Neuronal stem cell (in vitro differentiated cells): ENCODE data around the gene DPEP2.
"Not testable (repeated sequence)": the region's sequence is repeated elsewhere in the genome, so short reads cannot be mapped to it uniquely, and the experiment has no call there.

Experiments used
- DNase-seq: peaks from one replicate; pipeline ENCODE4 v3.0.0-alpha.2; 2013; ENCODE audit warnings: low spot score
- H2AFZ ChIP-seq: one replicate; pipeline ENCODE4 v1.6.1; 2013; ENCODE audit warnings: mild to moderate bottlenecking, low read length, inconsistent platforms
- H2AK5ac ChIP-seq: 2 replicates; pipeline ENCODE4 v1.6.1; 2013; ENCODE audit warnings: low read depth, mild to moderate bottlenecking, inconsistent platforms, low read length, moderate library complexity, mixed read lengths
- H2BK120ac ChIP-seq: 2 replicates; pipeline ENCODE4 v1.6.1; 2013; ENCODE audit warnings: low read depth, mild to moderate bottlenecking, inconsistent platforms, low read length, moderate library complexity, mixed read lengths
- H2BK12ac ChIP-seq: one replicate; pipeline ENCODE4 v1.6.1; 2013; ENCODE audit warnings: low read length, inconsistent platforms
- H2BK15ac ChIP-seq: 2 replicates; pipeline ENCODE4 v1.6.1; 2013; ENCODE audit warnings: mild to moderate bottlenecking, low read length, inconsistent platforms, mixed read lengths
- H2BK5ac ChIP-seq: one replicate; pipeline ENCODE4 v1.6.1; 2013; ENCODE audit warnings: inconsistent platforms, mild to moderate bottlenecking, low read length, moderate library complexity
- H3K14ac ChIP-seq: one replicate; pipeline ENCODE4 v1.6.1; 2013; ENCODE audit warnings: low read length, inconsistent platforms
- H3K18ac ChIP-seq: 2 replicates; pipeline ENCODE4 v1.6.1; 2013; ENCODE audit warnings: low read length, inconsistent platforms
- H3K23ac ChIP-seq: 2 replicates; pipeline ENCODE4 v1.6.1; 2013; ENCODE audit warnings: low read depth, mild to moderate bottlenecking, mixed read lengths, low read length, inconsistent platforms; ENCODE audit not compliant: poor library complexity
- H3K27ac ChIP-seq: replicated peaks from 3 replicates; pipeline ENCODE4 v1.5.1; 2013; ENCODE audit warnings: low read length, inconsistent platforms
- H3K27me3 ChIP-seq, 3 experiments: 2 replicates each; pipeline ENCODE4 v1.6.1; 2013; ENCODE audit warnings: low read length in 3 of 3, mild to moderate bottlenecking in 2 of 3, inconsistent platforms in 1 of 3, low read depth in 1 of 3, mixed read lengths in 1 of 3, moderate library complexity in 1 of 3; ENCODE audit not compliant: control insufficient read depth in 3 of 3, insufficient read depth in 3 of 3
- H3K36me3 ChIP-seq, 2 donors: replicated peaks in 1 of 2; 2 replicates each; pipeline ENCODE4 v1.6.1; 2013; ENCODE audit warnings: low read length in 2 of 2; ENCODE audit not compliant: control insufficient read depth in 2 of 2, insufficient read depth in 2 of 2
- H3K4ac ChIP-seq: 2 replicates; pipeline ENCODE4 v1.6.1; 2013; ENCODE audit warnings: inconsistent platforms, mild to moderate bottlenecking, low read length, moderate library complexity
- H3K4me1 ChIP-seq, 2 donors: 1 replicate in 1 of 2; 2 replicates in 1 of 2; pipeline ENCODE4 v1.6.1; 2013; ENCODE audit warnings: low read length in 2 of 2, low read depth in 1 of 2; ENCODE audit not compliant: control insufficient read depth in 2 of 2, insufficient read depth in 1 of 2
- H3K4me2 ChIP-seq: one replicate; pipeline ENCODE4 v1.6.1; 2013; ENCODE audit warnings: mild to moderate bottlenecking, low read length, inconsistent platforms; ENCODE audit not compliant: insufficient read depth, poor library complexity, severe bottlenecking
- H3K4me3 ChIP-seq, 2 donors: 2 replicates each; pipeline ENCODE4 v1.5.1; 2013; ENCODE audit warnings: low read length in 2 of 2, mild to moderate bottlenecking in 2 of 2, inconsistent platforms in 1 of 2, moderate library complexity in 1 of 2
- H3K79me1 ChIP-seq: one replicate; pipeline ENCODE4 v1.6.1; 2013; ENCODE audit warnings: low read depth, mild to moderate bottlenecking, inconsistent platforms, low read length, moderate library complexity
- H3K9ac ChIP-seq: one replicate; pipeline ENCODE4 v1.6.1; 2013; ENCODE audit warnings: mild to moderate bottlenecking, low read depth, low read length, inconsistent platforms; ENCODE audit not compliant: poor library complexity
- H3K9me3 ChIP-seq, 2 donors: replicated peaks in 1 of 2; 2 replicates each; pipeline versions ENCODE3 to v1.6.1; 2013; ENCODE audit warnings: low read length in 2 of 2, mild to moderate bottlenecking in 2 of 2, inconsistent platforms in 1 of 2, low read depth in 1 of 2, mixed read lengths in 1 of 2, moderate library complexity in 1 of 2; ENCODE audit not compliant: control insufficient read depth in 2 of 2, insufficient read depth in 1 of 2
- H4K8ac ChIP-seq: one replicate; pipeline ENCODE4 v1.6.1; 2013; ENCODE audit warnings: low read depth, mild to moderate bottlenecking, inconsistent platforms, low read length, moderate library complexity
- H4K91ac ChIP-seq: one replicate; pipeline ENCODE4 v1.6.1; 2013; ENCODE audit warnings: low read length, low read depth, mild to moderate bottlenecking, inconsistent platforms; ENCODE audit not compliant: poor library complexity
- WGBS, 2 donors: extraction: QIAGEN DNeasy Blood & Tissue Kit; methylation state at CpG; one replicate each; pipeline ENCODE4 v1.1.7; 2013; ENCODE audit warnings: missing lambda C conversion rate in 2 of 2, mixed read lengths in 1 of 2; ENCODE audit not compliant: insufficient read length in 2 of 2, insufficient replicate concordance in 1 of 2; ENCODE audit errors: extremely low coverage in 2 of 2; 5-methylcytosine and 5-hydroxymethylcytosine counted together

Gene DPEP2

GRCh38 chr16:68031951-68032350 lies 32.7 kb upstream of the DPEP2 start:
- Histone ChIP-seq H3K27me3 (no peaks in the 10 kb centered on the region), H3K23ac (no peak overlapping the region), H4K8ac (no peak overlapping the region), H2BK15ac (no peak overlapping the region), H3K14ac (no peak overlapping the region), H2BK120ac (no peak overlapping the region), H3K79me1 (no peaks in the 10 kb centered on the region), H2AK5ac (no peak overlapping the region), H3K36me3 (peaks cover under 1 to 36% of the 10 kb centered on the region in 2 donors), H2BK5ac (no peak overlapping the region), H3K9me3 (no peaks in the 10 kb centered on the region), H2AFZ (no peak overlapping the region), H3K4me3 (no peak overlapping the region), H2BK12ac (no peak overlapping the region), H3K4me1 (no peaks in the 10 kb centered on the region), H4K91ac (no peak overlapping the region), H3K4me2 (no peak overlapping the region), H3K27ac (no peak overlapping the region), H3K18ac (no peak overlapping the region), H3K9ac (no peak overlapping the region), H3K4ac (no peak overlapping the region)
- no peak for DNase-seq
- no CpG with 5 or more reads among the region's 2 CpGs for WGBS, 2 donors

GRCh38 chr16:68030108-68030507 lies 30.8 kb upstream of the DPEP2 start:
- H3K4me2 ChIP-seq, DNase-seq, H2AK5ac ChIP-seq, H3K27ac ChIP-seq, H4K8ac ChIP-seq, H2BK5ac ChIP-seq, H3K27me3 ChIP-seq, H3K18ac ChIP-seq, H3K9me3 ChIP-seq, H3K4me1 ChIP-seq, H3K23ac ChIP-seq, H3K4me3 ChIP-seq, H2BK120ac ChIP-seq, H3K9ac ChIP-seq, H2BK15ac ChIP-seq, H3K14ac ChIP-seq, H3K79me1 ChIP-seq, H2AFZ ChIP-seq, H4K91ac ChIP-seq, H3K4ac ChIP-seq, H2BK12ac ChIP-seq: not testable (repeated sequence)
- peaks cover 2 to 54% of the 10 kb centered on the region in 2 donors for H3K36me3 ChIP-seq
- WGBS, 2 donors = no CpG with 5 or more reads among the region's 6 CpGs

GRCh38 chr16:68028996-68029395 lies 29.7 kb upstream of the DPEP2 start:
- no peak overlapping the region for H3K14ac ChIP-seq
- WGBS, 2 donors = no CpG with 5 or more reads among the region's 3 CpGs
- H3K27ac ChIP-seq = no peak overlapping the region
- no peak overlapping the region for H2BK12ac ChIP-seq
- no peaks in the 10 kb centered on the region for H3K27me3 ChIP-seq
- H2AK5ac ChIP-seq = no peak overlapping the region
- H3K4me2 ChIP-seq = no peak overlapping the region
- no peaks in the 10 kb centered on the region for H3K9me3 ChIP-seq
- no peak overlapping the region for H3K9ac ChIP-seq
- no peak overlapping the region for H4K8ac ChIP-seq
- no peak for DNase-seq
- H2BK120ac ChIP-seq = no peak overlapping the region
- H3K4ac ChIP-seq = no peak overlapping the region
- H3K23ac ChIP-seq = no peak overlapping the region
- H3K36me3 ChIP-seq = peaks cover 2 to 54% of the 10 kb centered on the region in 2 donors
- no peak overlapping the region for H4K91ac ChIP-seq
- no peak overlapping the region for H2AFZ ChIP-seq
- no peaks in the 10 kb centered on the region for H3K79me1 ChIP-seq
- H3K4me1 ChIP-seq = no peaks in the 10 kb centered on the region
- H3K4me3 ChIP-seq = no peak overlapping the region
- H3K18ac ChIP-seq = no peak overlapping the region
- H2BK5ac ChIP-seq = no peak overlapping the region
- no peak overlapping the region for H2BK15ac ChIP-seq

- Histone ChIP-seq H2BK120ac (peak within 1 kb of the TSS; percentile 10), H3K4me3 (peak within 1 kb of the TSS; percentile 67 to 85), H2AFZ (peak within 1 kb of the TSS; percentile 87), H3K79me1 (peaks cover 8% of the 10 kb centered on the region), H2BK15ac (peak within 1 kb of the TSS; percentile 38), H3K23ac (peak within 1 kb of the TSS; percentile 99), H3K18ac (peak within 1 kb of the TSS; percentile 98), H3K9me3 (no peaks in the 10 kb centered on the region), H3K36me3 (peaks cover 10 to 40% of the 10 kb centered on the region in 2 donors), H3K4ac (peak within 1 kb of the TSS; percentile 40), H2BK12ac (no peak within 1 kb of the TSS), H3K27me3 (no peaks in the 10 kb centered on the region), H3K9ac (peak within 1 kb of the TSS; percentile 100), H3K4me1 (peaks cover 6 to 8% of the 10 kb centered on the region in 2 donors), H4K8ac (peak within 1 kb of the TSS; percentile 98), H2BK5ac (peak within 1 kb of the TSS; percentile 45), H2AK5ac (peak within 1 kb of the TSS; percentile 98), H3K4me2 (peak within 1 kb of the TSS; percentile 92), H4K91ac (no peak within 1 kb of the TSS), H3K14ac (peak within 1 kb of the TSS; percentile 73), H3K27ac (no peak within 1 kb of the TSS)
- no CpG with 5 or more reads among the region's 84 CpGs for WGBS, 2 donors
- peak; percentile 92 for DNase-seq
Observed at GRCh38 chr16:68022728-68023537, 23.6 kb upstream of the DPEP2 start, which contains the start of the genes DDX28 and DUS2. TSS of gene DDX28 (minus strand) at chr16:68023232. CDS start at chr16:68023202, 30 bp downstream. TSS of gene DUS2 (plus strand) at chr16:68023284. CDS start at chr16:68038024, 14,740 bp downstream.
